Measurements from ENCODE around the gene CDRT4. TPM values are rescaled to one million over a fixed set of nuclear protein-coding genes. Genes with fewer than 3 reads are reported as not detected.

CDRT4 gene
- total and polyA plus RNA-seq, 2 donors (not counting 3 experiments of a cell fraction or from before 2014, with no cell fraction given) = 11.5 to 13.6 TPM

GRCh38 chr17:15403276-15403939, 64.0 kb downstream of the CDRT4 start:
- BruUV-seq (replicated peaks) = no TSS peak
- H3K4me1 ChIP-seq (ENCODE audit: control insufficient read depth, extremely low read depth, insufficient read depth, low read length) = peaks cover 18% of the 10 kb centered on the region

More at GRCh38 chr17:15403276-15403939, 64.0 kb downstream of the CDRT4 start:
- Histone ChIP-seq H3K79me2 (ENCODE audit: control insufficient read depth, insufficient read depth, low read length) (no peaks in the 10 kb centered on the region), H3K27ac (ENCODE audit: insufficient read depth, low read depth, low read length) (no peak overlapping the region), H3K27me3 (ENCODE audit: control insufficient read depth in 2 of 2, insufficient read depth in 2 of 2, low read length in 2 of 2) (no peaks in the 10 kb centered on the region), H3K36me3 (ENCODE audit: control insufficient read depth in 2 of 2, extremely low read depth in 1 of 2, insufficient read depth in 2 of 2, low read length in 2 of 2) (no peaks in the 10 kb centered on the region), H2AFZ (ENCODE audit: low read depth, low read length) (no peak overlapping the region), H3K9me1 (replicated peaks; ENCODE audit: control insufficient read depth, extremely low read depth, insufficient read depth, low read length) (no peaks in the 10 kb centered on the region), H4K20me1 (replicated peaks; ENCODE audit: control insufficient read depth, extremely low read depth, insufficient read depth, low read length) (no peaks in the 10 kb centered on the region), H3K4me3 (replicated peaks in 1 of 3; ENCODE audit: insufficient read depth in 1 of 3, low read depth in 1 of 3, low read length in 3 of 3) (no peak overlapping the region), H3K9me3 (replicated peaks; ENCODE audit: control insufficient read depth, insufficient read depth, low read length) (no peaks in the 10 kb centered on the region), H3K4me2 (ENCODE audit: insufficient read depth, low read length) (no peak overlapping the region), H3K9ac (replicated peaks; ENCODE audit: extremely low read depth, insufficient read depth, low read length) (no peak overlapping the region)
- DNase-seq (ENCODE audit: low read depth, low spot score) (no peak), FAIRE-seq (no peak)
- POLR2A ChIA-PET = no interaction called here
- CTCF ChIA-PET = interaction anchor here (1.1 to 2.0 kb wide), 3 partner anchors 11 to 99 kb away, joined by 3 to 7 read pairs (median 5); no protein-coding TSS in a partner anchor
- TF ChIP-seq MYC (IDR thresholded peaks at IDR 0.05; ENCODE audit: low read depth, low read length) = no peak
- TF ChIP-seq POLR2A (IDR thresholded peaks at IDR 0.05; ENCODE audit: low read depth, low read length) = no peak
- TF ChIP-seq GATA2 (IDR thresholded peaks at IDR 0.05; ENCODE audit: insufficient read depth, insufficient read length, low read depth, low read length) = no peak
- no peak for TF ChIP-seq FOS (IDR thresholded peaks at IDR 0.05; ENCODE audit: borderline replicate concordance, insufficient read depth, low read length)
- TF ChIP-seq MAX (IDR thresholded peaks at IDR 0.05; ENCODE audit: insufficient read depth, insufficient read length) = no peak
- no peak for TF ChIP-seq CTCF (IDR thresholded peaks at IDR 0.05; ENCODE audit: extremely low read depth in 1 of 2, insufficient read depth in 1 of 2, low read depth in 1 of 2, low read length in 2 of 2)
- no peak for TF ChIP-seq POLR2AphosphoS5 (IDR thresholded peaks at IDR 0.05; ENCODE audit: insufficient read depth, low read depth, low read length)
- intact Hi-C loops (cut with micrococcal nuclease) = no loop called here
- dilution Hi-C loops (cut with MboI; ENCODE audit: extremely low pct_ligation_motif_present, low sequenced_read_pairs) = no loop called here

Measured in endothelial cell of umbilical vein (primary cell).